HG03575 (cell line): ENCODE results near the gene CLN6.
"Not testable (repeated sequence)": the region's sequence is repeated elsewhere in the genome, so short reads cannot be mapped to it uniquely, and the experiment has no call there.

Source experiments
- ATAC-seq: cut with Tn5 transposase; IDR thresholded peaks from one replicate; pipeline ENCODE4 v1.9.1; 2021; ENCODE audit not compliant: unreplicated experiment, insufficient number of reproducible peaks, low FRiP score; ENCODE audit errors: extremely low read depth

CLN6 gene

DNA sequence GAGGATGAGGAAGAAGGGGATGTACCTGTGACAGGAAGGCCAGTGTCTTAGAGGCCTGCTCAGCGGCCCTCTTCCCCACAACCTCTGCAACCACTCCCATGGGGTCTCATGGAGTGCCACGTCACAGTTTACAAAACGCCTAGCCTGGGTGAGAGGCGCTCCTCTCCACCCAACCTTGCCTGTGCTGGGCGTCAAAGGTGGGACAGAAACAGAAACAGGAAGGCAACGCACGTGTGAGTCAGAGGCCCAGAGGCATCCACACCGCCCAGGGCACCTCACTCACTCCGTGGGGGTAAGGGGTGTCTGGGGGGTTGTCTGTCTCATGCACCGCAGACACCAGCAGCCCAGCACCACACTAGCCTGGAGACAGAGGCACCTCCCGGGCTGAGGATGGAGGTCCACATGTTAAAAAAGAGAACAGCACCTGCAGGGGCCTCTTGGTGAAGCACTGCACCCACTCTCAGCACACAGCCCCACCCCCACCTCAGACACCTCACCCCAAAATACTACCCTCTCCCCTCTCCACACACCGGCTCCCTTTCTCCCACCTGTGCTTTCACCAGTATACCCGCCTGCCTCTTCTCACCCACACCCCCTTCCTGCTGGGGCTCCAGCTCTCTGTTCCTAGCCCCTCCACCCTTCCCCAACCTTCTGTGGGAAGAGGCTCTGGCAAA is 19.7 kb downstream of the CLN6 start:
- ATAC-seq: no peak

DNA sequence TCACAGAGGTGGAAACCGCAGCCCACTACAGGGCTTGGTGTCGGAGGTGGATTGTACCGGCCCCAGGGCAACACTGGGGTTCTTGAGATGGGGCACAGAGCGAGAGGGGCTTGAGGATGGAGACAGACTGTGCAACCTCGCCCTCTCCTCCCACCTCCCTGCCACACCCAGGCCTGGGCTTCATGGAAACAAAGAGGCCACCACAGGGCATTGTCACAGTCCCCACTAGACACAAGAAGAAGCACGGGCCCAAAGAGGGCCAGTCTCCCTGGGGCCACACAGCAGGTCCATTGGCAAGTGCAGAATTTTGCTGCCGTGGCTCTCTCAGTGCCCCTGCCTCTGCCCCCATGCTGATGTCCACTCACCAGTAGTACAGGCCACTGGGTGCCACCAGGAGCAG is 20.3 kb downstream of the CLN6 start:
- ATAC-seq: no peak

DNA sequence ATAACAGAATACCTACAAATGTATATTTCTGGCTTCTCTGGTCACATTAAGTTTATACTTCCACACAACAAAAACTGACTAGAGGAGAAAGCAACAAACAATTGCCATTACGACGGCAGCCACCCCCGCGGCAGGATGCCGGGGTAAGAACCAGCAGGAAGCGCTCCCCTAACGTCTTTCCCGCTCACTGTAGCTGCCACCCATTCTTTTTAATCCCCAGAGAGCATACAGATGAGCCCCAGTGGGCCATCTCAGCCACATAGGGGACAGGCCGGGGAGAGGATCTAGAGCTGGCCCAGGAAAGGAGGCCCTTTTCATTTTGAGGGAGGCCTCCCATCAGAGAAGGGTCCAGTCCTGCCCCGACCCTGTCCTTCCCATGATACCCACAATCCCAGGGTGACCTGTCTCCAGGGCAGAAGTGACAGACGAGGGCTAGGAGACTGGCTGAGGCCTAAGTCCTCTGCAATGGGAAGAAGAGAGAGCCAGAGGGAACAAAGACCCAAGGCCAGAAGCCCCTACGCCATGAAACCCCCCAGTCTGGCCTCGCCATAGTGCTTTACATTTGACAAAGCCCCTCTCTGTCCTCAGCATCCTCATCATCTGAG is 20.8 kb downstream of the CLN6 start:
- no peak for ATAC-seq

DNA sequence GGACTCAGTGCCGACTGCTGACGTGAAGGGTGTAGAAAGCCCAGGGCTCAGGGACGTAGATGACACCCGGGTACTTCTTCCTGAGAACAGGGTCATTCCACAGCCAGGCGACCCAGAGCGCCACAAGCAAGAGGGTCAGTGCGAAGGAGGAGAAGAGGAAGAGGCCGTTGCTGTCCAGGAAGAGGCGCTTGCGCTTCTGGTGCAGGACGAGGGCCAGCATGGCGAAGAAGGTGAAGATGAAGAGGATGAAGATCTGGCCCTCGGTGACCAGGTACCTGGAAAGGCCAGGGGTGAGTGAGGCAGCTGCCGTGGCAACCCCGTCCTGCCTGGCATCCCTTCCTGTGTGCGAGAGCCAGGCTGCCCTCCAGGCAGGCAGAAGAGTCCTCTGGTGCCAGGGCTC is 21.4 kb downstream of the CLN6 start:
- ATAC-seq: no peak

DNA sequence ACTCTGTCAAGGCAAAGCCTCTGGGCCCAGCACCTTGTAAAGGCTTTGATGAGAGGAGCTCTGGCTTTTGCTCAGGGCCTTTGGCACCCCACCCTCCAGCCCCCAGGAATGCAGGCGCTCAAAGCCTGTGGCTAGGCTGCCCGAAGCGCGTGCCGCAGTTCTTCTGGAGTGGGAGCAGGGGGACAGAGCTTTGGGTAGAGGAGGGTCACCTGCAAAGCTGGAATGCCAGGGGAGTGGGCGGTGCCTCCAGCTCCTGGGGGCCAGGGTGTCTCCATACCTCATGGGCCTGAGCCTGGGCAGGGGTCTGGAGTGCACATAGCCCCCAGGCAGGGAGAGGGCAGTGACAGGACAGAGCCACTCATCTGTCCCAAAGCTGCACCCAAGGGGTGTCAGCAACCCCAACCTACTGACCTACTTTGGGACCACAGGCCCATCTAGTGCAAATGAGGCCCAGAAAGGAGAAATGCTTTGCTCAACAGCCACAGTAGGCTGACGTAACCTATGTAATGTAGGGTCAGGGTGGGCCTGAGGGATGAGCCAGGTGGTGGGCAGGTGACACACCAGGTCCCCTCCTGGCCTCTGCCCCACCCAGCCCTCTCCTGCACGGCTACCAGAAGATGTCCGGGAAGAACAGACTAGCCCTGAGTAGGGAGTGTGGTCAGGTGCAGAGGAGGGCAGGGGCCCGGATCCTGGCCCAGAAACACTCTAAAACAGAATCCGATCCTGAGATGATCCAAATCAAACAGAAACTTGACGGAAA is 22.2 kb downstream of the CLN6 start:
- ATAC-seq: no peak

DNA sequence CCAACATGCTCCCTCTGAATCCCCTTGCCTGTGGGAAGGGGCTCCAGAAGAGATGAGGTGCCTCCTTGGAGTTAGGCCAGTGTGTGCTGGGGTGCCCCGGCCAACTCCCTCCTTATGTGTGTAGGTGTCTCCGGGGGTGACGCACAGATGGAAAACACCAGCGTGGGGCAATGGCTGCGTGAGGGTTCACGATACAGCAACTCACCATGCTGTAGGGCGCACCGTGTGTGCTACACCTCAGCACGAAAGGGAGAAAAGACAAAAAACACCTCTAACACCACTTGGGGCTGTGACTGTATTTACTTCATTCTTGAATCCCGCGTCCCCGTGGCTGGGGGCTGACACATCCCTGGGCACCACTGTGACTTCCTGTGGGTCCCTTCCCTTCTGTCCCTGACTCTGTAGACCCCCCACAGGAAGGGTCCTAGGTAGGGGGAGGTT is 22.8 kb downstream of the CLN6 start:
- no peak for ATAC-seq

DNA sequence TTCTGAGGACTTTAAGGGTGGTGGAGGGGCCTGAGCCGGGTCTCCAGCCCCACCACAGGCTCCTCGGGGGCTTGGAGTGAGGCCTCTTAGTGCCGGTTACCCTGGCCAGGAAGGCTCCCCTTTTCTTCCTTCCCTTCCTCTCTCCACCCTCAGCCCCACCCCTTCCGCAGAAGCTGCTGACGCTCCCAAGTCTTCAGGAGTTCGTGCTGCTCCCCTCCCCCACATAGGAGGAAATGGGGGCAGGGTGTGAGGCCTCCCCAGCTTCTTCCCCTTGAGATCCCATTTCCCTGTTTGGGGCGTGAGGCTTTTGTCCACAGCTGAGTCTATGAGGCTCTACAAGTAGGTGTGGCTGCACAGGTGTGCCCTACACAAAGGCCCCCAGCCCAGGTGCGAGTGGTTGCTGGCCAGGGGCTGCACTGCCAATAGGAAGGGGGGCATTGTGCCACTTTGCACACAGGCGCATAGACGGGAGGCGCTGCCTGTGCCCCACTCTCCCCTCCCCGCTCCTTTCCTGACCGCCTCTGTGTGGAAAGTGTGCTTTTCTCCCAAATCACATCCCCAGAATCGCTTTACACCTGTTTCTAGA is 23.5 kb downstream of the CLN6 start:
- no peak for ATAC-seq

DNA sequence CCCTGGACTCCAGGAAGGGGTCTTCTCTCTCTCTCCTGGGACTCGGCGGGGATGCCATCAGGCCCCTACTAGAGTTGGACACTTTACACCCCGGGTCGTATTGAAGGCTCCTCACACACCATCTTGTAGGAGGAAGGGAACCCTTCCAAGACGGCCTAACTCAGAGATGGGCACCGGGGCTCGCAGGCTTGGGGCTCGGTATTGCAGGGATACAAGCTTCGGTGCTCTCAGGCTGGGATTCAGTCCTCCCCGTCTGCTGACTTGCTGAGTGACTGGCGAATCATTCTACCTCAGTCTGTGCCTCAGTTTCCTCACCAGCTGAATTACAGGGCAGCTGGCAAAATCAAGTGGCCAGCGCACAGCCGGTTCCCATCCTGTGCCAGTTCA is 24.0 kb downstream of the CLN6 start:
- no peak for ATAC-seq

DNA sequence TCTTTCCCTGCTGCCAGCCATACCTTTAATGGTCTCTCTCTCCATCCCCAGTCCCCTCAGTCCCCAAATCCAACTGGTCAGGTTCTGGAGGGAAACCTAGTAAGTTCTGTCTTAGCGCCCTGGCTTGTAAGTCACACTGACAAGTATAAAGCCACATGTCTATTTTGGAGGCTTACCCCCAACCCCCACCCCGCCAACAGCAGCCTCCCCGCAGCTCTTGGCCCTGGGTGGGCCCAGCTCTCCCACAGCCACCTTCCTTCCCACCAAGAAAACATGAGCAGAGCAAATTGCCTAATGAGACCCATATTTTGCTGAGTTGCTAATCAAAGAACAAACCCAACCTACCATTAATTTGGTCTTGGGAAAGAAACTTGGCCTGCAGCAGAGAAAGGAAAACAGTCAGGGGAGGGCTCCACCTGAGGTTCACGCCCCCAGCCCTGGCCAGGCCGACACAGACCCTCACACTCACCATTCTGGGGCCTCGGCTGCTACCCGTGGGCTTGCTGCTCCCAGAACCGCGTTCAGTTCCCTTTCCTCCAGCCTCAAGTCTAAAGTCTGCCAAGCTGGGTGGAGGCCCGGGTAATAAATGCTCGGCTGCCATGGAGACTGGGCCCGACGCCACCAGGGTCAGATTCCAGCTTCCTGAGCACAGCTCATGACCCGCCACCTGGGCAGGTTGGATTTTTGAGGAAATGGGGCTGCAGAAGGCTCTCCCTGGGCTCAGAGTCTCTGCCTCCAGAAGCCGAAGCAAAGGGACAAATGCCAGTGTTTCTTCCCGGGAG is 24.6 kb downstream of the CLN6 start, which contains the start of gene CALML4:
CALML4 (minus strand) TSS at position 557 of the 782 bp plus-strand sequence; CDS start at position 472, 85 bp downstream.
- no peak for ATAC-seq

DNA sequence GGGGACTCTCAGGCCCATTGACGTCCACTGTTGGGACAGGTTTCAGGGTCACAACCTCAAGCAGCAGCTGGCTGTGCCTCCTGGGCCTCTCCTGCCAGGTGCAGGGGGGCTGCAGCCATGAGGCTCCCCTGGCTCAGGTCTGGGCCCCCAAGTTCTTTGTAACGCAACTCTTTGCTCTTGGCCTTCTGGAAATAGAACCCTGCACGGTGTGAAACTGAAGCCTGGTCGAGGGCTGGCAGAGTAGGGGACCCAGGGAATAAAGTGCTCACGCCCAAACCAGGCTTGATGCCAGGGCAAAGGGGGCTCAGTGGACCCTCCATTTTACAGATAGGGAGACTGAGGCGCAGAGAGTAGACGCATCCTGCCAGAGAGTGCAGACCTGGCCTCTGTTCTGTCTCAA is 25.2 kb downstream of the CLN6 start:
- no peak for ATAC-seq

DNA sequence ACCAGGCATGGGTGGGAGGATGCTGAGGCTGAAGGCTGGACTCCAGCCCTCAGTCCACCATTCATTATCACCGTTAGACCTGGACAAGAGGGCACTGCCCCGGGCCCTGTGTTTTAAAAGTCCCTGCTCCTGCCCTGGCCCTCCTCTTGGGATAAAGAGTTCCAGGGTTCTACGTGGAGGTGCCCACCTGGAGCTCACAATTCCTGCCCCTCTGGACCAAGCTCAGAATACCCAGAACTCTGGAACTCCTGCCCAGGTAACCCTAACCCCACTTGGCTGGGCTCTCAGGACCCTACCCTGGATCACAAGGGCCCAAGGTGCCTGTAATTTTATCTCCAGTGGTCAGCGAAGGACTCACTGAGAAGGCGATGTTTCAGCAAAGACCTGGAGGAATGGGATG is 25.6 kb downstream of the CLN6 start:
- no peak for ATAC-seq

DNA sequence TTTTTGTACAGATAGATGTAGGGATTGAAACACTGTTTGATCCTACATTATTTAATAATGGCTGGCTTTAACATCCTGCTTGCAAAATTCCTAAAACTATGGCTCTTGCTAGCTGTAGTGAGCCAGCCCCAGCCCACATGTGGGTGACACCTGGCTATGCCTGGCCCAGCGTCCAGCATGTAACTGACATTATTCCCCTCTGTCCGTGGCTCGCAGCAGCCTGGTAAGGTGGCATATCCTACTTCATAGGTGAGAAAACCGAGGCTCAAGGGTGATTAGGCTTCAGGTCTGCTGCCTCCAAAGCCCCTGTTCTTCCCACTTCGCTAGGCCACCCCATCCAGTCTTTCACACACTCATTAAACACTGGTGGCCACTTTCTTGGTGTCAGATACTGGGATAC is 26.0 kb downstream of the CLN6 start:
- no peak for ATAC-seq

DNA sequence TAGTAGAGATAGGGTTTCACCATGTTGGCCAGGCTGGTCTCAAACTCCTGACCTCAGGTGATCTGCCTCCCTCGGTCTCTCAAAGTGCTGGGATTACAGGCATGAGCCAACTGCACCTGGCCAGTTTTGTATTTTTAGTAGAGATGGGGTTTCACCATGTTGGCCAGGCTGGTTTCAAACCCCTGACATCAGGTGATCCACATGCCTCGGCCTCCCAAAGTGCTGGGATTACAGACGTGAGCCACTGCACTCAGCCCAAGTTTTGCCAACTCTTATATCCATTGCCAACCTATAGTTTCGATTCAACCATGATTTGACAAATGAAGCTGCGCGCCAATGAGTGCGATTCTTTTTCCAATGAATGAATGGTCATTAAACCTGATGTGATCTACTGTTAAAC is 26.5 kb downstream of the CLN6 start:
- not testable (repeated sequence) for ATAC-seq

DNA sequence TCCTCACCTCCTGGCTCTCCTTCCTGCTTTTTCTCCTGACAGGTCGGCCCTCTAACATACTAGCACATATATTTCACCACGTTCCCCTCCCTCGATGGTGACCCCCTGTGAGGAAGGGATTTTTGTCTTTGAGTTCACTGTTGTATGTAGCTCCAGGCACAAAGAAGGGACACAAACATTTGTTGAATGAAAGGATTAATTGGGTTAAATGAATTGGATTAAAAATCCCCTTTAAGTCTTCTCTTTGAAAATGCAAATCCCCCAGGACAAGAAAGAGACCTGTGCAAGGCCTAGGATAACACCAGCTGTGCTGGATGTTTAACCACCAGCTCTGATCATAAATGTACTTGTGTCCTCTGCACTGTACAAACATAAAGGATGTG is 27.7 kb downstream of the CLN6 start:
- ATAC-seq: no peak

DNA sequence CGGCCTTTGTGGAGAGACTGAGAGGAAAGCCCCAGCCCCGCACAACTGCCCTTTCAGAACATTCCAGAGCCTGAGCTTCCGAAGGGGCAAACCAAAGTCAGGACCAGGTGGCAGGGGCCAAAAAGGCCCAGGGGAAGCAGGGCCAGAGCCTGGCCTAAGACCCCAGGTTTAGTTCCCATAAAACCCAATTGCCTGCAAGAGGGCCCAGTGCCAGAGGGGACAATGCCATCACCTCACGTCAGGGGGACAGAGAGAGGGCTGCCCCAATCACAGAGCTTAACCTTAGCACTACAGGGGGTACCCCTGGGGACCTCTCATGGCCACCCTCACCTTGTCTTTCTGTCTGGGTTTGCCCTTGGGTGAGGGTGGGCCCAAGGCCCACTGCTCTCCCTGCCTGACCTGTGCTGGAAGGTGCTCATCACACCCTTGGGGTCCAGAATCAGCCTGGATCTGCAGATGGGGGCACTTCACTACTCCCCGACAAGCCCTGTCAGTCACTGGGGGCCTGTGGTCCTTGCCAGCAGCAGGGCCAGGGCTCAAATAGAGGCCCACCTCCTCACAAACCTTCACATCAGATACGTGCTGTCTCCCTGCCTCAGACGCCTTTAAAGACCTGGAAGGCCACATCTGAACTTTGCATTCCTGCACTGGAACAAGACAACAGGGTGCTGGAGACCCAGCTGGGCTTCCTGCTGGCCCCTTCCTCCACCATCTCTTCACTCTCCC is 28.2 kb downstream of the CLN6 start:
- ATAC-seq: no peak

DNA sequence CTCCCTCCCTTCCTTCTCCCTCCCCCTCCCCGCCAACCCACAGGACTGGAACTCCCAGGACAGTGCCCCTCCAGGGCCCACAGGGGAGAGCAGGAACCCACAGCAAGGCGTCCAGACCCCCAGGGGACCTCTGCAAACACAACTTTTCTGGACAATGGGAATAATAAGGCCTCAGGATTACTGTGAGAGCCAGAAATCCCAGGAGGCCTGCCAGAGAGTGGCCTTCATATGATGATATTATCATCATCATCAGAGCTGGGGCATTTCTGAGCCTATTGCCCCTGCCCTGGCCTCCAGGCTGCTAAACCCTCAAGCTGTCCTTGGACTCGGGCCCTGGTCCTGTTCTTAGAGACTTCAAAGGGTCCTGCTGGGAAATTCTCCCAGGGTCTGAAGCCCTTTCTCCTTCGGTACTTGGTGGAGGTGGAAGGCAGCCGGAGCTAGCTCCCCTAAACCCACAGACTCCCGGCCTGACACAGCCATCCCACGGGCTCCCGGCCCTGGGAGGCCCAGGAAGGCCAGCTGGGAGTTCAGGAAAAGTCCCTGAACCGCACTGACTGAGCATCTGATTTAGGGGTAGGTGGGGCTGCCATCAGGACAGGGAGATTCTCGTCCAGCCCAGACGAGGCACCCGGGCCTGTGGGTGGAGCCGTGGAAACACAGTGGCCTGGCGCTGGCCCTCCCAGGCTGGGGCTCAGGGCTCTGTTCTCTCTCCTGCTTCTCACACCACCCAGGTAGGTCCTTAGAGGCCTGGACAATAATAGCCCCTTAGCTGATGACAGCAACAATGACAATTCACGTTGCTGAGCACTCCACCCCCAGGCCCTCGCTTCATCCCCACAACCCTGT is 29.3 kb downstream of the CLN6 start:
- no peak for ATAC-seq

DNA sequence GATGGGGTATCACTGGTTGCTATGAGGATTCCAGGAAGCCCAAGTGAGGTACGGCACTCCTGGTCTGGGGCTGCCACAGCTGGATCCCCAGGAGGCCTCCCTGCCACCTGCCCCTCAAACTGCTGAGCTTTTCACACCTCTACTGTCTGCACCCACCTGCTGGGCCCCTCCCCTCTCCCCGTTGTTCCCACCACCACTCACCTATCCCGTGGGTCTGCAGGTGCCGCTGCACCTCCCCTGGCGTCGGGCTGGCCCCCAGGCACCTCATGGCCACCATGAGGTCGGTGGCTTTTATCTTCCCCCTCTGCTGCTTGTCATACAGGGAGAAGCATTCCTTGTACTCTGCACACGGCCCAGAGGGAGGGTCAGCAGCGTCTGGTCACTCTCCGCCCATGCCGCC is 30.2 kb downstream of the CLN6 start:
- ATAC-seq: no peak
